ENCODE data around the gene TRAF3IP1.

GRCh38 chr2:238305965-238306671 lies 14.2 kb upstream of the TRAF3IP1 start:
- TF ChIP-seq CTCF (IDR thresholded peaks at IDR 0.05; ENCODE audit: poor library complexity, severe bottlenecking) (no peak), POLR2AphosphoS5 (IDR thresholded peaks at IDR 0.05) (no peak), RAD21 (conservative IDR thresholded peaks at IDR 0.05) (no peak)
- TF ChIP-seq, protein P1, sequence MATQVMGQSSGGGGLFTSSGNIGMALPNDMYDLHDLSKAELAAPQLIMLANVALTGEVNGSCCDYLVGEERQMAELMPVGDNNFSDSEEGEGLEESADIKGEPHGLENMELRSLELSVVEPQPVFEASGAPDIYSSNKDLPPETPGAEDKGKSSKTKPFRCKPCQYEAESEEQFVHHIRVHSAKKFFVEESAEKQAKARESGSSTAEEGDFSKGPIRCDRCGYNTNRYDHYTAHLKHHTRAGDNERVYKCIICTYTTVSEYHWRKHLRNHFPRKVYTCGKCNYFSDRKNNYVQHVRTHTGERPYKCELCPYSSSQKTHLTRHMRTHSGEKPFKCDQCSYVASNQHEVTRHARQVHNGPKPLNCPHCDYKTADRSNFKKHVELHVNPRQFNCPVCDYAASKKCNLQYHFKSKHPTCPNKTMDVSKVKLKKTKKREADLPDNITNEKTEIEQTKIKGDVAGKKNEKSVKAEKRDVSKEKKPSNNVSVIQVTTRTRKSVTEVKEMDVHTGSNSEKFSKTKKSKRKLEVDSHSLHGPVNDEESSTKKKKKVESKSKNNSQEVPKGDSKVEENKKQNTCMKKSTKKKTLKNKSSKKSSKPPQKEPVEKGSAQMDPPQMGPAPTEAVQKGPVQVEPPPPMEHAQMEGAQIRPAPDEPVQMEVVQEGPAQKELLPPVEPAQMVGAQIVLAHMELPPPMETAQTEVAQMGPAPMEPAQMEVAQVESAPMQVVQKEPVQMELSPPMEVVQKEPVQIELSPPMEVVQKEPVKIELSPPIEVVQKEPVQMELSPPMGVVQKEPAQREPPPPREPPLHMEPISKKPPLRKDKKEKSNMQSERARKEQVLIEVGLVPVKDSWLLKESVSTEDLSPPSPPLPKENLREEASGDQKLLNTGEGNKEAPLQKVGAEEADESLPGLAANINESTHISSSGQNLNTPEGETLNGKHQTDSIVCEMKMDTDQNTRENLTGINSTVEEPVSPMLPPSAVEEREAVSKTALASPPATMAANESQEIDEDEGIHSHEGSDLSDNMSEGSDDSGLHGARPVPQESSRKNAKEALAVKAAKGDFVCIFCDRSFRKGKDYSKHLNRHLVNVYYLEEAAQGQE (IDR thresholded peaks at IDR 0.05; ENCODE audit: borderline replicate concordance) = no peak

Data from neural cell (in vitro differentiated cells).